ENCODE data around the gene IL11. TPM values are rescaled to one million over a fixed set of nuclear protein-coding genes. Genes with fewer than 3 reads are reported as not detected.

Gene IL11
- total and polyA plus RNA-seq, 2 of the 13 experiments (the other 11 are each of a cell fraction or from before 2014, with no cell fraction given): 2.5 to 2.9 TPM

GRCh38 chr19:55385724-55386492 lies 15.6 kb upstream of the IL11 start, which contains the start of gene RPL28 (continued):
- TF ChIP-seq ATF3 (CRISPR knock-in tag; IDR thresholded peaks at IDR 0.05) (peak; percentile 21; the same call in 1 of the 2 replicates), THAP8 (CRISPR knock-in tag; IDR thresholded peaks at IDR 0.05; ENCODE audit: borderline replicate concordance) (no peak), FLYWCH1 (CRISPR knock-in tag; IDR thresholded peaks at IDR 0.05) (no peak), ZNF224 (CRISPR knock-in tag; IDR thresholded peaks at IDR 0.05) (0 out of 2 replicates have a peak, but pooled peaks have one; percentile 58), E2F1 (CRISPR knock-in tag; IDR thresholded peaks at IDR 0.05) (no peak), TCF7L2 (IDR thresholded peaks at IDR 0.05; ENCODE audit: low read depth, low read length) (no peak), ZGPAT (CRISPR knock-in tag; IDR thresholded peaks at IDR 0.05) (peak; percentile 69; the same call in 1 of the 2 replicates), CREBL2 (CRISPR knock-in tag; IDR thresholded peaks at IDR 0.05; ENCODE audit: borderline replicate concordance) (no peak), SAP130 (CRISPR knock-in tag; IDR thresholded peaks at IDR 0.05; ENCODE audit: low read depth) (peak; percentile 96), ZNF3 (CRISPR knock-in tag; IDR thresholded peaks at IDR 0.05) (no peak), GLMP (CRISPR knock-in tag; IDR thresholded peaks at IDR 0.05; ENCODE audit: borderline replicate concordance) (no peak), AHR (CRISPR knock-in tag; IDR thresholded peaks at IDR 0.05) (no peak; the same call in 1 of the 2 replicates), TBP (CRISPR knock-in tag; IDR thresholded peaks at IDR 0.05) (no peak)
- TF ChIP-seq, protein P1, sequence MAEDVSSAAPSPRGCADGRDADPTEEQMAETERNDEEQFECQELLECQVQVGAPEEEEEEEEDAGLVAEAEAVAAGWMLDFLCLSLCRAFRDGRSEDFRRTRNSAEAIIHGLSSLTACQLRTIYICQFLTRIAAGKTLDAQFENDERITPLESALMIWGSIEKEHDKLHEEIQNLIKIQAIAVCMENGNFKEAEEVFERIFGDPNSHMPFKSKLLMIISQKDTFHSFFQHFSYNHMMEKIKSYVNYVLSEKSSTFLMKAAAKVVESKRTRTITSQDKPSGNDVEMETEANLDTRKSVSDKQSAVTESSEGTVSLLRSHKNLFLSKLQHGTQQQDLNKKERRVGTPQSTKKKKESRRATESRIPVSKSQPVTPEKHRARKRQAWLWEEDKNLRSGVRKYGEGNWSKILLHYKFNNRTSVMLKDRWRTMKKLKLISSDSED (CRISPR knock-in tag; IDR thresholded peaks at IDR 0.05): no peak
- TF ChIP-seq, protein P2, sequence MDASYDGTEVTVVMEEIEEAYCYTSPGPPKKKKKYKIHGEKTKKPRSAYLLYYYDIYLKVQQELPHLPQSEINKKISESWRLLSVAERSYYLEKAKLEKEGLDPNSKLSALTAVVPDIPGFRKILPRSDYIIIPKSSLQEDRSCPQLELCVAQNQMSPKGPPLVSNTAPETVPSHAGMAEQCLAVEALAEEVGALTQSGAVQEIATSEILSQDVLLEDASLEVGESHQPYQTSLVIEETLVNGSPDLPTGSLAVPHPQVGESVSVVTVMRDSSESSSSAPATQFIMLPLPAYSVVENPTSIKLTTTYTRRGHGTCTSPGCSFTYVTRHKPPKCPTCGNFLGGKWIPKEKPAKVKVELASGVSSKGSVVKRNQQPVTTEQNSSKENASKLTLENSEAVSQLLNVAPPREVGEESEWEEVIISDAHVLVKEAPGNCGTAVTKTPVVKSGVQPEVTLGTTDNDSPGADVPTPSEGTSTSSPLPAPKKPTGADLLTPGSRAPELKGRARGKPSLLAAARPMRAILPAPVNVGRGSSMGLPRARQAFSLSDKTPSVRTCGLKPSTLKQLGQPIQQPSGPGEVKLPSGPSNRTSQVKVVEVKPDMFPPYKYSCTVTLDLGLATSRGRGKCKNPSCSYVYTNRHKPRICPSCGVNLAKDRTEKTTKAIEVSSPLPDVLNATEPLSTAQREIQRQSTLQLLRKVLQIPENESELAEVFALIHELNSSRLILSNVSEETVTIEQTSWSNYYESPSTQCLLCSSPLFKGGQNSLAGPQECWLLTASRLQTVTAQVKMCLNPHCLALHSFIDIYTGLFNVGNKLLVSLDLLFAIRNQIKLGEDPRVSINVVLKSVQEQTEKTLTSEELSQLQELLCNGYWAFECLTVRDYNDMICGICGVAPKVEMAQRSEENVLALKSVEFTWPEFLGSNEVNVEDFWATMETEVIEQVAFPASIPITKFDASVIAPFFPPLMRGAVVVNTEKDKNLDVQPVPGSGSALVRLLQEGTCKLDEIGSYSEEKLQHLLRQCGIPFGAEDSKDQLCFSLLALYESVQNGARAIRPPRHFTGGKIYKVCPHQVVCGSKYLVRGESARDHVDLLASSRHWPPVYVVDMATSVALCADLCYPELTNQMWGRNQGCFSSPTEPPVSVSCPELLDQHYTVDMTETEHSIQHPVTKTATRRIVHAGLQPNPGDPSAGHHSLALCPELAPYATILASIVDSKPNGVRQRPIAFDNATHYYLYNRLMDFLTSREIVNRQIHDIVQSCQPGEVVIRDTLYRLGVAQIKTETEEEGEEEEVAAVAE (CRISPR knock-in tag; IDR thresholded peaks at IDR 0.05; ENCODE audit: borderline replicate concordance): peak; percentile 85
- TF ChIP-seq, protein P3, sequence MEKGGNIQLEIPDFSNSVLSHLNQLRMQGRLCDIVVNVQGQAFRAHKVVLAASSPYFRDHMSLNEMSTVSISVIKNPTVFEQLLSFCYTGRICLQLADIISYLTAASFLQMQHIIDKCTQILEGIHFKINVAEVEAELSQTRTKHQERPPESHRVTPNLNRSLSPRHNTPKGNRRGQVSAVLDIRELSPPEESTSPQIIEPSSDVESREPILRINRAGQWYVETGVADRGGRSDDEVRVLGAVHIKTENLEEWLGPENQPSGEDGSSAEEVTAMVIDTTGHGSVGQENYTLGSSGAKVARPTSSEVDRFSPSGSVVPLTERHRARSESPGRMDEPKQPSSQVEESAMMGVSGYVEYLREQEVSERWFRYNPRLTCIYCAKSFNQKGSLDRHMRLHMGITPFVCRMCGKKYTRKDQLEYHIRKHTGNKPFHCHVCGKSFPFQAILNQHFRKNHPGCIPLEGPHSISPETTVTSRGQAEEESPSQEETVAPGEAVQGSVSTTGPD (CRISPR knock-in tag; IDR thresholded peaks at IDR 0.05): no peak
